Endothelial cell of umbilical vein (primary cell): ENCODE measurements around the gene RBM20. TPM values are rescaled to one million over a fixed set of nuclear protein-coding genes. Genes with fewer than 3 reads are reported as not detected.

Experiments
- BruUV-seq: library from RNA; stranded (reverse); fragments of 400-500 nt; replicated peaks from 2 replicates; lab custom pipeline; 2021; lab: Mats Ljungman, UMichigan
- CTCF ChIA-PET: fragments of 300-600, 350-600 bp; sonication (Branson Sonifier 250); formaldehyde crosslinking; loops from one replicate; lab custom pipeline; 2021; ENCODE audit warnings: antibody characterized with exemption, inconsistent platforms; lab: Charles Lee
- POLR2A ChIA-PET: fragments of 300-600, 350-600 bp; sonication (Branson Sonifier 250); formaldehyde crosslinking; loops from one replicate; lab custom pipeline; 2021; ENCODE audit warnings: antibody characterized with exemption, inconsistent platforms; lab: Charles Lee
- DNase-seq: peaks from one replicate; pipeline ENCODE4 v3.0.0-alpha.2; 2011; ENCODE audit warnings: low read depth, low spot score
- FAIRE-seq: peaks from 2 replicates; lab custom pipeline; 2011; peaks lifted over from hg19 to GRCh38; lab: Jason Lieb, UNC
- H2AFZ ChIP-seq: 2 replicates; pipeline ENCODE4 v1.6.0; 2012; ENCODE audit warnings: low read depth, low read length, control low read depth, inconsistent platforms
- H3K27ac ChIP-seq: 2 replicates; pipeline ENCODE4 v1.5.1; 2011; ENCODE audit warnings: low read depth, mild to moderate bottlenecking, control low read depth, low read length, moderate library complexity; ENCODE audit not compliant: insufficient read depth
- H3K27me3 ChIP-seq, 2 experiments: 2 replicates each; pipeline versions ENCODE4 v1.6.0 to v1.6.1; 2011; ENCODE audit warnings: low read length in 2 of 2, mixed read lengths in 1 of 2; ENCODE audit not compliant: control insufficient read depth in 2 of 2, insufficient read depth in 2 of 2
- H3K36me3 ChIP-seq, 2 experiments: 2 replicates in 1 of 2; 3 replicates in 1 of 2; pipeline ENCODE4 v1.5.1; 2011; ENCODE audit warnings: low read length in 2 of 2, mild to moderate bottlenecking in 1 of 2, moderate library complexity in 1 of 2; ENCODE audit not compliant: control insufficient read depth in 2 of 2, insufficient read depth in 2 of 2; ENCODE audit errors: extremely low read depth in 1 of 2
- H3K4me1 ChIP-seq: 3 replicates; pipeline ENCODE4 v1.5.1; 2011; ENCODE audit warnings: mild to moderate bottlenecking, low read length; ENCODE audit not compliant: control insufficient read depth, insufficient read depth; ENCODE audit errors: extremely low read depth
- H3K4me2 ChIP-seq: 2 replicates; pipeline ENCODE4 v1.6.1; 2011; ENCODE audit warnings: low read length, control low read depth, mixed read lengths; ENCODE audit not compliant: insufficient read depth
- H3K4me3 ChIP-seq, 3 experiments: fragments of 200-600 bp in 1 of 3; sonication (generic), shearing (Covaris generic) in 1 of 3; replicated peaks in 1 of 3; 2 replicates each; pipeline ENCODE4 v1.5.1; 2011 to 2016; ENCODE audit warnings: control low read depth in 3 of 3, low read length in 3 of 3, mild to moderate bottlenecking in 2 of 3, inconsistent platforms in 1 of 3, low read depth in 1 of 3, moderate library complexity in 1 of 3; ENCODE audit not compliant: insufficient read depth in 1 of 3
- H3K79me2 ChIP-seq: 2 replicates; pipeline ENCODE4 v1.6.0; 2012; ENCODE audit warnings: low read length, inconsistent platforms; ENCODE audit not compliant: control insufficient read depth, insufficient read depth
- H3K9ac ChIP-seq: replicated peaks from 2 replicates; pipeline ENCODE3; 2011; ENCODE audit warnings: low read length, control low read depth; ENCODE audit not compliant: insufficient read depth; ENCODE audit errors: extremely low read depth
- H3K9me1 ChIP-seq: replicated peaks from 3 replicates; pipeline ENCODE4 v1.6.0; 2011; ENCODE audit warnings: mild to moderate bottlenecking, low read length; ENCODE audit not compliant: control insufficient read depth, insufficient read depth; ENCODE audit errors: extremely low read depth
- H3K9me3 ChIP-seq: replicated peaks from 2 replicates; pipeline ENCODE4 v1.5.1; 2012; ENCODE audit warnings: low read length, inconsistent platforms; ENCODE audit not compliant: control insufficient read depth, insufficient read depth
- H4K20me1 ChIP-seq: replicated peaks from 2 replicates; pipeline ENCODE3; 2011; ENCODE audit warnings: mild to moderate bottlenecking, low read length; ENCODE audit not compliant: control insufficient read depth, insufficient read depth; ENCODE audit errors: extremely low read depth
- CTCF ChIP-seq, 2 donors: IDR thresholded peaks; 1 replicate in 1 of 2; 2 replicates in 1 of 2; pipeline ENCODE4 v1.5.1; 2011; ENCODE audit warnings: low read length in 2 of 2, mild to moderate bottlenecking in 2 of 2, moderate library complexity in 2 of 2, control low read depth in 1 of 2, inconsistent platforms in 1 of 2, low read depth in 1 of 2; ENCODE audit not compliant: insufficient read depth in 1 of 2; ENCODE audit errors: extremely low read depth in 1 of 2
- EZH2 ChIP-seq: IDR thresholded peaks from 2 replicates; pipeline ENCODE4 v1.6.1; 2012; ENCODE audit warnings: borderline replicate concordance, low read depth, mild to moderate bottlenecking, moderate library complexity, low read length, inconsistent platforms; ENCODE audit not compliant: severe bottlenecking
- FOS ChIP-seq: IDR thresholded peaks from 2 replicates; pipeline ENCODE4 v1.6.1; 2011; ENCODE audit warnings: mild to moderate bottlenecking, low read length, moderate library complexity, borderline replicate concordance; ENCODE audit not compliant: insufficient read depth
- GATA2 ChIP-seq: IDR thresholded peaks from 2 replicates; pipeline ENCODE4 v1.7.0; 2011; ENCODE audit warnings: low read depth, mild to moderate bottlenecking, moderate library complexity, mixed read lengths, low read length; ENCODE audit not compliant: insufficient read length, insufficient read depth
- JUN ChIP-seq: IDR thresholded peaks from 2 replicates; pipeline ENCODE4 v1.6.1; 2011; ENCODE audit warnings: borderline replicate concordance, low read depth; ENCODE audit not compliant: insufficient read length, insufficient read depth
- MAX ChIP-seq: IDR thresholded peaks from 2 replicates; pipeline ENCODE4 v1.6.1; 2011; ENCODE audit not compliant: insufficient read depth, insufficient read length
- MYC ChIP-seq: IDR thresholded peaks from one replicate; pipeline ENCODE4 v1.6.1; 2011; ENCODE audit warnings: mild to moderate bottlenecking, low read depth, low read length
- POLR2A ChIP-seq: IDR thresholded peaks from 2 replicates; pipeline ENCODE4 v1.6.1; 2012; ENCODE audit warnings: low read depth, mild to moderate bottlenecking, control low read depth, low read length
- POLR2AphosphoS5 ChIP-seq: IDR thresholded peaks from 2 replicates; pipeline ENCODE4 v1.6.1; 2012; ENCODE audit warnings: low read depth, mild to moderate bottlenecking, control low read depth, low read length, moderate library complexity; ENCODE audit not compliant: insufficient read depth
- dilution Hi-C: fragments of 300-500 bp; cut with MboI; formaldehyde crosslinking; loops from one replicate; pipeline ENCODE4 v1.15.0; 2019; ENCODE audit warnings: low sequenced_read_pairs; ENCODE audit not compliant: extremely low pct_ligation_motif_present
- intact Hi-C: fragments of 100-400 bp; cut with micrococcal nuclease; formaldehyde crosslinking; loops from one replicate; pipeline ENCODE4 v1.10.0; 2022
- polyA plus RNA-seq, 4 experiments: library from polyadenylated mRNA; depleted of rRNA in 3 of 4; stranded (reverse) in 3 of 4; unstranded in 1 of 4; fragments of >200 nt; gene quantifications; 2 replicates each; pipeline versions ENCODE4 v1.2.1 to v1.2.3, GENCODE V29; 2011 to 2012; ENCODE audit warnings: missing spikeins in 1 of 4
- total RNA-seq: library from RNA; stranded (reverse); gene quantifications from 2 replicates; pipeline ENCODE4 v1.2.3, GENCODE V29; 2021

Gene RBM20
- total and polyA plus RNA-seq, 2 donors (not counting 3 experiments of a cell fraction or from before 2014, with no cell fraction given): 0.04 TPM; not detected in 1

- Histone ChIP-seq H3K79me2 (no peaks in the 10 kb centered on the region), H3K27ac (no peak overlapping the region), H3K4me3 (no peak overlapping the region), H2AFZ (no peak overlapping the region), H3K9me3 (no peaks in the 10 kb centered on the region), H3K9me1 (no peaks in the 10 kb centered on the region), H3K4me1 (no peaks in the 10 kb centered on the region), H3K36me3 (no peaks in the 10 kb centered on the region), H3K27me3 (peaks cover 7 to 8% of the 10 kb centered on the region in 2 experiments), H4K20me1 (no peaks in the 10 kb centered on the region), H3K9ac (no peak overlapping the region), H3K4me2 (no peak overlapping the region)
- ChIA-PET POLR2A (no interaction called here), CTCF (no interaction called here)
- no TSS peak for BruUV-seq
- intact Hi-C loops (no loop called here), dilution Hi-C loops (no loop called here)
- DNase-seq (no peak), FAIRE-seq (no peak)
- no peak for TF ChIP-seq EZH2
- no peak for TF ChIP-seq JUN
- TF ChIP-seq POLR2A: no peak
- no peak for TF ChIP-seq POLR2AphosphoS5
- TF ChIP-seq CTCF (IDR thresholded peaks at IDR 0.05; ENCODE audit: extremely low read depth in 1 of 2, insufficient read depth in 1 of 2, low read depth in 1 of 2, low read length in 2 of 2): no peak
- no peak for TF ChIP-seq GATA2
- no peak for TF ChIP-seq MYC
- TF ChIP-seq FOS: no peak
- no peak for TF ChIP-seq MAX
Observed at GRCh38 chr10:110695539-110695886, 51.4 kb downstream of the RBM20 start.
